ENCODE results near the gene NKAIN2.
A peak's percentile ranks its signal among the peaks of the same experiment; 100 is the strongest.

The NKAIN2 gene

GRCh38 chr6:124822204-124822613, 1018.5 kb downstream of the NKAIN2 start:
- TF ChIP-seq, protein P1, sequence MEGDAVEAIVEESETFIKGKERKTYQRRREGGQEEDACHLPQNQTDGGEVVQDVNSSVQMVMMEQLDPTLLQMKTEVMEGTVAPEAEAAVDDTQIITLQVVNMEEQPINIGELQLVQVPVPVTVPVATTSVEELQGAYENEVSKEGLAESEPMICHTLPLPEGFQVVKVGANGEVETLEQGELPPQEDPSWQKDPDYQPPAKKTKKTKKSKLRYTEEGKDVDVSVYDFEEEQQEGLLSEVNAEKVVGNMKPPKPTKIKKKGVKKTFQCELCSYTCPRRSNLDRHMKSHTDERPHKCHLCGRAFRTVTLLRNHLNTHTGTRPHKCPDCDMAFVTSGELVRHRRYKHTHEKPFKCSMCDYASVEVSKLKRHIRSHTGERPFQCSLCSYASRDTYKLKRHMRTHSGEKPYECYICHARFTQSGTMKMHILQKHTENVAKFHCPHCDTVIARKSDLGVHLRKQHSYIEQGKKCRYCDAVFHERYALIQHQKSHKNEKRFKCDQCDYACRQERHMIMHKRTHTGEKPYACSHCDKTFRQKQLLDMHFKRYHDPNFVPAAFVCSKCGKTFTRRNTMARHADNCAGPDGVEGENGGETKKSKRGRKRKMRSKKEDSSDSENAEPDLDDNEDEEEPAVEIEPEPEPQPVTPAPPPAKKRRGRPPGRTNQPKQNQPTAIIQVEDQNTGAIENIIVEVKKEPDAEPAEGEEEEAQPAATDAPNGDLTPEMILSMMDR (IDR thresholded peaks at IDR 0.05), result no peak
- DNase-seq, result no peak
- H3K27ac Mint-ChIP-seq, result peak overlapping the region; percentile 50
- no peaks in the 10 kb centered on the region for H3K36me3 Mint-ChIP-seq (ENCODE audit: low read depth)
- no peak overlapping the region for H3K4me3 Mint-ChIP-seq
- no peaks in the 10 kb centered on the region for H3K27me3 Mint-ChIP-seq (ENCODE audit: low read depth, poor library complexity)
- peaks cover 8% of the 10 kb centered on the region for H3K9me3 Mint-ChIP-seq
- H3K4me1 Mint-ChIP-seq, result peaks cover 32% of the 10 kb centered on the region

GRCh38 chr6:124822721-124823120, 1019.1 kb downstream of the NKAIN2 start:
- TF ChIP-seq, protein P1 (IDR thresholded peaks at IDR 0.05), result no peak
- Mint-ChIP-seq H3K27me3 (ENCODE audit: low read depth, poor library complexity) (no peaks in the 10 kb centered on the region), H3K36me3 (ENCODE audit: low read depth) (no peaks in the 10 kb centered on the region), H3K4me3 (no peak overlapping the region), H3K4me1 (peaks cover 27% of the 10 kb centered on the region), H3K9me3 (peaks cover 8% of the 10 kb centered on the region), H3K27ac (no peak overlapping the region)
- DNase-seq, result no peak

- TF ChIP-seq, protein P1 (IDR thresholded peaks at IDR 0.05), result no peak
- Mint-ChIP-seq H3K27ac (peak overlapping the region; percentile 73), H3K4me1 (peaks cover 26% of the 10 kb centered on the region), H3K36me3 (ENCODE audit: low read depth) (no peaks in the 10 kb centered on the region), H3K9me3 (peaks cover 8% of the 10 kb centered on the region), H3K27me3 (ENCODE audit: low read depth, poor library complexity) (no peaks in the 10 kb centered on the region), H3K4me3 (no peak overlapping the region)
- no peak for DNase-seq
Observed at GRCh38 chr6:124823240-124824111, 1019.8 kb downstream of the NKAIN2 start.

- TF ChIP-seq, protein P1 (IDR thresholded peaks at IDR 0.05), result no peak
- Mint-ChIP-seq H3K27me3 (ENCODE audit: low read depth, poor library complexity) (no peaks in the 10 kb centered on the region), H3K27ac (no peak overlapping the region), H3K4me3 (no peak overlapping the region), H3K36me3 (ENCODE audit: low read depth) (no peaks in the 10 kb centered on the region), H3K9me3 (peaks cover 6% of the 10 kb centered on the region), H3K4me1 (peaks cover 26% of the 10 kb centered on the region)
- no peak for DNase-seq
Observed at GRCh38 chr6:124825564-124825963, 1021.9 kb downstream of the NKAIN2 start.

- peaks cover 9% of the 10 kb centered on the region for H3K4me1 Mint-ChIP-seq
- H3K4me3 Mint-ChIP-seq, result no peak overlapping the region
- H3K36me3 Mint-ChIP-seq (ENCODE audit: low read depth), result no peaks in the 10 kb centered on the region
- H3K27me3 Mint-ChIP-seq (ENCODE audit: low read depth, poor library complexity), result no peaks in the 10 kb centered on the region
- no peak for DNase-seq
- no peaks in the 10 kb centered on the region for H3K9me3 Mint-ChIP-seq
- TF ChIP-seq, protein P1 (IDR thresholded peaks at IDR 0.05), result no peak
- H3K27ac Mint-ChIP-seq, result no peak overlapping the region
Observed at GRCh38 chr6:124829822-124830221, 1026.2 kb downstream of the NKAIN2 start.

DNA sequence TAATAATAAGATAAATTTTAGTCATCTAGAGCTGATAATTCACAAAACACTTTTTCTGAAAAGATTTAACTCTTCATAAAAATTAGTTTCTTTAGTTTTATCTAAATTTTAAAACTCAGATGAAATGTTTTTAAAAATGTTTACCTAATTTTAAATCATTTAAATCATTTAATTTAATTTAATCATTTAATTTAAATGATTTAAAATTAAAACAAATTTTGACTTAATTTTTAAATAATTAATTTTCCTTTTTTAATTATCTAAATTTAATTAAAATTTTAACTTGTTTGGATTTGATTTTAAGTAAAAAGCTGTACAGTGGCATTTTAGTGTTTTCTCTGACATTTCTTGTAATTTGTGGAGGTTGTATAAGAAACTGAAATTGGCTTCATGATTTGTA, 1026.8 kb downstream of the NKAIN2 start:
- no peak for DNase-seq
- Mint-ChIP-seq H3K36me3 (ENCODE audit: low read depth) (no peaks in the 10 kb centered on the region), H3K27me3 (ENCODE audit: low read depth, poor library complexity) (no peaks in the 10 kb centered on the region), H3K9me3 (no peaks in the 10 kb centered on the region), H3K4me3 (no peak overlapping the region), H3K27ac (no peak overlapping the region), H3K4me1 (peaks cover 9% of the 10 kb centered on the region)
- TF ChIP-seq, protein P1 (IDR thresholded peaks at IDR 0.05), result no peak
